Neural cell (in vitro differentiated cells): ENCODE data around the gene ARFGAP3. TPM values are rescaled to one million over a fixed set of nuclear protein-coding genes. Genes with fewer than 3 reads are reported as not detected.

ENCODE experiments used
- H2AFZ ChIP-seq: fragments of 200-600, 300-800 bp; sonication (generic), shearing (Covaris generic); 2 replicates; pipeline ENCODE4 v1.6.0; 2014; ENCODE audit warnings: low read depth, mild to moderate bottlenecking, antibody characterized with exemption, low read length, moderate library complexity
- H3F3A ChIP-seq: fragments of 200-600 bp; shearing (Covaris generic); 2 replicates; pipeline ENCODE4 v1.6.1; 2016; ENCODE audit warnings: mild to moderate bottlenecking, moderate library complexity, mixed read lengths, antibody characterized with exemption, low read length; ENCODE audit not compliant: insufficient read depth, poor library complexity, severe bottlenecking
- H3K27ac ChIP-seq: fragments of 200-600, 300-800 bp; sonication (generic), shearing (Covaris generic); 2 replicates; pipeline ENCODE4 v1.5.1; 2014; ENCODE audit warnings: mild to moderate bottlenecking, low read length, moderate library complexity
- H3K27me3 ChIP-seq: fragments of 300-800, 200-600 bp; sonication (generic), shearing (Covaris generic); 2 replicates; pipeline ENCODE4 v1.6.0; 2014; ENCODE audit warnings: mild to moderate bottlenecking, low read depth, low read length, moderate library complexity; ENCODE audit not compliant: insufficient read depth
- H3K36me3 ChIP-seq: fragments of 300-800, 200-600 bp; sonication (generic), shearing (Covaris generic); 2 replicates; pipeline ENCODE4 v1.5.1; 2014; ENCODE audit warnings: mild to moderate bottlenecking, antibody characterized with exemption, low read length, moderate library complexity; ENCODE audit not compliant: insufficient read depth
- H3K4me2 ChIP-seq: fragments of 300-800, 200-600 bp; sonication (generic), shearing (Covaris generic); 2 replicates; pipeline ENCODE4 v1.6.0; 2014; ENCODE audit warnings: mild to moderate bottlenecking, low read length
- H3K4me3 ChIP-seq: fragments of 300-800, 200-600 bp; sonication (generic), shearing (Covaris generic); 2 replicates; pipeline ENCODE4 v1.5.1; 2014; ENCODE audit warnings: mild to moderate bottlenecking, low read length, moderate library complexity
- H3K79me2 ChIP-seq: fragments of 200-600 bp; shearing (Covaris generic); replicated peaks from 2 replicates; pipeline ENCODE4 v1.6.0; 2014; ENCODE audit warnings: mild to moderate bottlenecking, low read length, moderate library complexity; ENCODE audit not compliant: insufficient read depth
- H3K9ac ChIP-seq: fragments of 300-800, 200-600 bp; sonication (generic), shearing (Covaris generic); 2 replicates; pipeline ENCODE4 v1.6.1; 2016; ENCODE audit warnings: mild to moderate bottlenecking, low read length, mixed read lengths
- H3K9me2 ChIP-seq: fragments of 200-600 bp; shearing (Covaris generic); 2 replicates; pipeline ENCODE4 v1.6.1; 2016; ENCODE audit warnings: mild to moderate bottlenecking, low read length, mixed read lengths; ENCODE audit not compliant: insufficient read depth
- H3K9me3 ChIP-seq: fragments of 200-600, 300-800 bp; sonication (generic), shearing (Covaris generic); 2 replicates; pipeline ENCODE4 v1.6.1; 2016; ENCODE audit warnings: mild to moderate bottlenecking, mixed run types, low read length, moderate library complexity, mixed read lengths
- H4K20me1 ChIP-seq: fragments of 200-600 bp; shearing (Covaris generic); 2 replicates; pipeline ENCODE4 v1.6.1; 2016; ENCODE audit warnings: mild to moderate bottlenecking, mixed run types; ENCODE audit not compliant: insufficient read depth
- CTCF ChIP-seq: fragments of 450-650 bp; IDR thresholded peaks from 2 replicates; pipeline ENCODE4 v1.5.1; 2014; ENCODE audit warnings: antibody characterized with exemption, mild to moderate bottlenecking, moderate library complexity; ENCODE audit not compliant: poor library complexity, severe bottlenecking
- EP300 ChIP-seq: fragments of 450-650 bp; conservative IDR thresholded peaks from 2 replicates; pipeline ENCODE4 v1.6.1; 2014; ENCODE audit warnings: antibody characterized with exemption, mild to moderate bottlenecking, moderate library complexity; ENCODE audit not compliant: poor library complexity, severe bottlenecking
- EZH2 ChIP-seq: fragments of 200-600, 300-800 bp; shearing (Covaris generic), sonication (generic); IDR thresholded peaks from 2 replicates; pipeline ENCODE4 v1.6.1; 2014; ENCODE audit warnings: antibody characterized with exemption, low read length, borderline replicate concordance, mild to moderate bottlenecking; ENCODE audit not compliant: insufficient read depth, poor library complexity, severe bottlenecking
- MXI1 ChIP-seq: fragments of 450-650 bp; conservative IDR thresholded peaks from 2 replicates; pipeline ENCODE4 v1.6.1; 2014; ENCODE audit warnings: antibody characterized with exemption, mild to moderate bottlenecking; ENCODE audit not compliant: poor library complexity, severe bottlenecking
- POLR2AphosphoS5 ChIP-seq: IDR thresholded peaks from 2 replicates; pipeline ENCODE4 v1.6.1; 2012
- RAD21 ChIP-seq: fragments of 450-650 bp; conservative IDR thresholded peaks from 2 replicates; pipeline ENCODE4 v1.6.1; 2014; ENCODE audit warnings: antibody characterized with exemption, mild to moderate bottlenecking, moderate library complexity
- SMC3 ChIP-seq: fragments of 450-650 bp; conservative IDR thresholded peaks from 2 replicates; pipeline ENCODE4 v1.6.1; 2014; ENCODE audit warnings: antibody characterized with exemption, mild to moderate bottlenecking, moderate library complexity; ENCODE audit not compliant: poor library complexity
- TAF1 ChIP-seq: IDR thresholded peaks from 2 replicates; pipeline ENCODE4 v1.6.1; 2012; ENCODE audit warnings: low read depth
- polyA plus RNA-seq: library from polyadenylated mRNA; depleted of rRNA; stranded (reverse); fragments of >200 nt; gene quantifications from 2 replicates; pipeline ENCODE4 v1.2.3, GENCODE V29; 2014
- TF ChIP-seq, protein P1 (sequence below): IDR thresholded peaks from 2 replicates; pipeline ENCODE4 v1.6.1; 2012; ENCODE audit warnings: borderline replicate concordance

The ARFGAP3 gene
- polyA plus RNA-seq, 1 donor from 2014 or later: 80.7 TPM

GRCh38 chr22:42787357-42787736 is 69.7 kb downstream of the ARFGAP3 start:
- Histone ChIP-seq H3K4me2 (no peak overlapping the region), H3K27ac (no peak overlapping the region)

DNA sequence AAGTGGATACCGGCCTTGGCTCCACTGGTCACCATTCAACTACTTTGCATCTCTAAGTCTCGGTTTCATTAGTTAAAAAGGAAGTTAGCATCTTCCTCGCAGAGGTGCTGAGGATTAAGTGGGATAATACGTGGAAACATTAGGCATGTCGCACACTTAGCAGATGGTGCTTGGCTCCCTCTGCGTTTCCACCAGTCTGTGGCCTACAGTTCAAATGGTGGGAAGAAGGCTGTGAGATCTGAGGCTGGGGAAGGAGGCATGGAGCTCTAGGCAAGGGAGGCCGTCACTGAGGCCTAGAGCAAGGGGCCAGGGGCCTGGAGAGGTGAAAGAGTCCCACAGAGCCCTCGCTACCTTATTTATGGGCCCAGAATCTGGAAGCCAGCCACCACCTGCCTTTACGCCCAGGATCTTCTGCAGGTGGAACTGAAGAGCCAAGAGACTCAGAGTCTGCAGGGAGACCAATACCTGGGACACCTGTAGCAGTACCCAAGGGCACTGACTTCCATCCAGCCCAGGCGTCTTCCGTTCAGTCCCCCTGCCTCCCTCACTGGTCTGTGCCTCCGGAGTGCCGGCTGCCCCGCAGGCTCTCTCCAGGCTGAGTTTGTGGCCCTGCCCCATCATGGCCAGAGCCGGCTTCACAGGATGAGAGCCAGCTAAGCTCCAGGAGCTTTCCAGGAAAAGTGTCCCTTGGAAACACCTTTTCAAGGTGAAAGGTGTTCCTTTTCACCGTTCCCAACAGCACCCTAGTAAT is 70.3 kb downstream of the ARFGAP3 start:
- Histone ChIP-seq H2AFZ (no peak overlapping the region), H3K9me2 (no peaks in the 10 kb centered on the region), H3K36me3 (no peaks in the 10 kb centered on the region), H3K79me2 (no peaks in the 10 kb centered on the region), H3K4me2 (no peak overlapping the region), H3K9me3 (no peaks in the 10 kb centered on the region), H4K20me1 (no peaks in the 10 kb centered on the region), H3K4me3 (no peak overlapping the region), H3K27ac (no peak overlapping the region), H3K9ac (no peak overlapping the region), H3F3A (no peaks in the 10 kb centered on the region), H3K27me3 (no peaks in the 10 kb centered on the region)
- TF ChIP-seq, protein P1, sequence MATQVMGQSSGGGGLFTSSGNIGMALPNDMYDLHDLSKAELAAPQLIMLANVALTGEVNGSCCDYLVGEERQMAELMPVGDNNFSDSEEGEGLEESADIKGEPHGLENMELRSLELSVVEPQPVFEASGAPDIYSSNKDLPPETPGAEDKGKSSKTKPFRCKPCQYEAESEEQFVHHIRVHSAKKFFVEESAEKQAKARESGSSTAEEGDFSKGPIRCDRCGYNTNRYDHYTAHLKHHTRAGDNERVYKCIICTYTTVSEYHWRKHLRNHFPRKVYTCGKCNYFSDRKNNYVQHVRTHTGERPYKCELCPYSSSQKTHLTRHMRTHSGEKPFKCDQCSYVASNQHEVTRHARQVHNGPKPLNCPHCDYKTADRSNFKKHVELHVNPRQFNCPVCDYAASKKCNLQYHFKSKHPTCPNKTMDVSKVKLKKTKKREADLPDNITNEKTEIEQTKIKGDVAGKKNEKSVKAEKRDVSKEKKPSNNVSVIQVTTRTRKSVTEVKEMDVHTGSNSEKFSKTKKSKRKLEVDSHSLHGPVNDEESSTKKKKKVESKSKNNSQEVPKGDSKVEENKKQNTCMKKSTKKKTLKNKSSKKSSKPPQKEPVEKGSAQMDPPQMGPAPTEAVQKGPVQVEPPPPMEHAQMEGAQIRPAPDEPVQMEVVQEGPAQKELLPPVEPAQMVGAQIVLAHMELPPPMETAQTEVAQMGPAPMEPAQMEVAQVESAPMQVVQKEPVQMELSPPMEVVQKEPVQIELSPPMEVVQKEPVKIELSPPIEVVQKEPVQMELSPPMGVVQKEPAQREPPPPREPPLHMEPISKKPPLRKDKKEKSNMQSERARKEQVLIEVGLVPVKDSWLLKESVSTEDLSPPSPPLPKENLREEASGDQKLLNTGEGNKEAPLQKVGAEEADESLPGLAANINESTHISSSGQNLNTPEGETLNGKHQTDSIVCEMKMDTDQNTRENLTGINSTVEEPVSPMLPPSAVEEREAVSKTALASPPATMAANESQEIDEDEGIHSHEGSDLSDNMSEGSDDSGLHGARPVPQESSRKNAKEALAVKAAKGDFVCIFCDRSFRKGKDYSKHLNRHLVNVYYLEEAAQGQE: no peak
- no peak for TF ChIP-seq EP300
- no peak for TF ChIP-seq RAD21
- TF ChIP-seq EZH2: no peak
- TF ChIP-seq TAF1: no peak
- TF ChIP-seq MXI1: no peak
- TF ChIP-seq POLR2AphosphoS5: no peak
- TF ChIP-seq SMC3: no peak

More at GRCh38 chr22:42787357-42787736, 69.7 kb downstream of the ARFGAP3 start:
- Histone ChIP-seq H3K9ac (no peak overlapping the region), H3K4me3 (no peak overlapping the region), H3K36me3 (no peaks in the 10 kb centered on the region), H3F3A (no peaks in the 10 kb centered on the region), H3K9me3 (no peaks in the 10 kb centered on the region), H4K20me1 (no peaks in the 10 kb centered on the region), H3K9me2 (no peaks in the 10 kb centered on the region), H2AFZ (no peak overlapping the region), H3K27me3 (no peaks in the 10 kb centered on the region), H3K79me2 (no peaks in the 10 kb centered on the region)
- TF ChIP-seq TAF1: no peak
- TF ChIP-seq RAD21: no peak
- no peak for TF ChIP-seq SMC3
- no peak for TF ChIP-seq POLR2AphosphoS5
- TF ChIP-seq EZH2: no peak
- TF ChIP-seq MXI1: no peak
- TF ChIP-seq, protein P1: no peak
- TF ChIP-seq CTCF: no peak
- TF ChIP-seq EP300: no peak
